22Rv1 (cell line): ENCODE results near the gene OR2H2.

ENCODE experiments used
- ZFX ChIP-seq: fragments of 450-650 bp; IDR thresholded peaks from 2 replicates; pipeline ENCODE4 v1.6.1; 2017; ENCODE audit warnings: antibody characterized with exemption, borderline replicate concordance
- TF ChIP-seq, protein P1 (sequence below): fragments of 450-650 bp; IDR thresholded peaks from 2 replicates; pipeline ENCODE4 v1.5.1; 2017; ENCODE audit warnings: mild to moderate bottlenecking

DNA sequence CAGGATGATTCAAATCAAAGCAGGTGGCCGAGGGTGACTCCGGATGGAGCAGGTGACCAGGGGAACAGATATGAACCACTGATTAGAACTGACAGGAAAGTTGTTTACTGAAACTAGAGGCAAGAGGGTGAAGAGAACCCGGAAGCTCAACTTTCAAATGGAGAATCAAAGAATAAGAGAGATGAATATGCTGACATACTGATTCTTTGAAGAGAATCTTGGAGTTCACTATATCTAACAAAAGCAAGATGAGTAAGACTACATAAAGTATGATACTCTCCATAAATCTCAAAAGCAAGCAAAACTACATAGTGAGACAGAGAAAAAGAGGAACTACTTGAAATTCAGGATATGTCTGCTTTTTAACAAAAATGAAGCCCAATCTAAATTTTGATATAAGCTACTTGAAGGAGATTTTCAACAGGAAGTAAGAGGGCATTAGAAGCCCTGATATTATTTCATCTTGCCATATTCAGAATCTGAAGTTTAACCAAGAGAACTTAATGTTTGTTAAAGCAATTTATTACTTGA is 21.4 kb upstream of the OR2H2 start:
- TF ChIP-seq ZFX: no peak
- TF ChIP-seq, protein P1, sequence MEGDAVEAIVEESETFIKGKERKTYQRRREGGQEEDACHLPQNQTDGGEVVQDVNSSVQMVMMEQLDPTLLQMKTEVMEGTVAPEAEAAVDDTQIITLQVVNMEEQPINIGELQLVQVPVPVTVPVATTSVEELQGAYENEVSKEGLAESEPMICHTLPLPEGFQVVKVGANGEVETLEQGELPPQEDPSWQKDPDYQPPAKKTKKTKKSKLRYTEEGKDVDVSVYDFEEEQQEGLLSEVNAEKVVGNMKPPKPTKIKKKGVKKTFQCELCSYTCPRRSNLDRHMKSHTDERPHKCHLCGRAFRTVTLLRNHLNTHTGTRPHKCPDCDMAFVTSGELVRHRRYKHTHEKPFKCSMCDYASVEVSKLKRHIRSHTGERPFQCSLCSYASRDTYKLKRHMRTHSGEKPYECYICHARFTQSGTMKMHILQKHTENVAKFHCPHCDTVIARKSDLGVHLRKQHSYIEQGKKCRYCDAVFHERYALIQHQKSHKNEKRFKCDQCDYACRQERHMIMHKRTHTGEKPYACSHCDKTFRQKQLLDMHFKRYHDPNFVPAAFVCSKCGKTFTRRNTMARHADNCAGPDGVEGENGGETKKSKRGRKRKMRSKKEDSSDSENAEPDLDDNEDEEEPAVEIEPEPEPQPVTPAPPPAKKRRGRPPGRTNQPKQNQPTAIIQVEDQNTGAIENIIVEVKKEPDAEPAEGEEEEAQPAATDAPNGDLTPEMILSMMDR: no peak
